Left lung (tissue), 10 donors: ENCODE measurements around the gene PTTG1. TPM values are rescaled to one million over a fixed set of nuclear protein-coding genes. Genes with fewer than 3 reads are reported as not detected.

Experiments
- ATAC-seq: fragments of 200-7000 bp; cut with Tn5 transposase; one replicate; pipeline ENCODE4 v1.9.1; 2020; ENCODE audit warnings: moderate library complexity
- DNase-seq, 4 donors: peaks; one replicate each; pipeline ENCODE4 v3.0.0-alpha.2; 2013 to 2020
- H3K27ac ChIP-seq, 2 donors: fragments of 200-600 bp; sonication (generic) in 1 of 2; one replicate each; pipeline versions ENCODE4 v1.5.0 to v1.8.0; 2020 to 2021
- H3K27me3 ChIP-seq, 2 donors: fragments of 200-600 bp; sonication (generic) in 1 of 2; one replicate each; pipeline versions ENCODE4 v1.5.0 to v1.8.0; 2020 to 2021
- H3K36me3 ChIP-seq, 2 donors: fragments of 200-600 bp; sonication (generic) in 1 of 2; one replicate each; pipeline versions ENCODE4 v1.5.0 to v1.8.0; 2020 to 2021
- H3K4me1 ChIP-seq, 2 donors: fragments of 200-600 bp; one replicate each; pipeline ENCODE4 v1.8.0; 2021
- H3K4me3 ChIP-seq, 2 donors: fragments of 200-600 bp; sonication (generic) in 1 of 2; one replicate each; pipeline versions ENCODE4 v1.5.0 to v1.8.0; 2020 to 2021; ENCODE audit warnings: mild to moderate bottlenecking in 1 of 2
- H3K9me3 ChIP-seq, 2 donors: fragments of 200-600 bp; sonication (generic) in 1 of 2; one replicate each; pipeline versions ENCODE4 v1.5.0 to v1.8.0; 2020 to 2021
- intact Hi-C, 2 donors: fragments of 100-400 bp; cut with DNase I; formaldehyde crosslinking; loops; one replicate each; pipeline versions ENCODE4 v1.11.2 to v1.14.2; 2022
- microRNA-seq, 2 donors: library from miRNA; unstranded; fragments of <30 nt; microRNA quantifications; one replicate each; pipeline ENCODE4, GENCODE V29; 2019
- polyA plus RNA-seq, 6 donors: library from polyadenylated mRNA; unstranded; fragments of 120-200 nt; gene quantifications; one replicate each; pipeline ENCODE4 v1.2.1, GENCODE V29; 2013; ENCODE audit not compliant: insufficient read length in 6 of 6
- total RNA-seq, 2 donors: library from RNA; stranded (reverse); fragmentation: NEBNext Ultra II Directional; extraction: Animal tissue kit (Norgen Biotek cat#: 25700); gene quantifications; one replicate each; pipeline ENCODE4 v1.2.1, GENCODE V29; 2021
- TF ChIP-seq, protein P1 (sequence below), 2 donors: fragments of 200-600 bp; sonication (generic) in 1 of 2; IDR thresholded peaks; one replicate each; pipeline versions ENCODE4 v1.5.0 to v1.8.0; 2021; ENCODE audit warnings: antibody characterized with exemption in 2 of 2
- donor health status: DM: no; HTN: yes; CAD: no.
- donor health status: DM: no; HTN: no; CAD: no.

PTTG1 gene
- total and polyA plus RNA-seq, 8 donors, result 10.2 to 107 (median 54.7) TPM

DNA sequence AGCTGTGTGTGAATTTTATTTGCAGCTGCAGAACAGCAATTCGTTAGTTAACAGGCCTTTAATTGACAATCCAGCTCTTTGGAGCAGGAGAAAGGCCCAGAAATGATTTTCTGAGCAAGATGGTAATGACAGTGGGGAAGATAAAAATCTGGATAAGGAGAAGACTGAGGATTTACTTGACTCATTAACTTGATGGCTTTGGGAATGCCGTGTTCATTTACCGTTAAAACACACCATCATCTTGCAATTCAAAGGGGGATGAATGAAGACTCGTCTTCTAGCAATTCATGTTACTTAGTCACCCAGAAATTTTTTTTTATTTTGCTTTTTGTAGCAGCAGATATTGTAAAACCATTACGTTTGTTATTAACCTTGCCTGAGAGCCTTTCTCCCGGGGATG, 52.0 kb downstream of the PTTG1 start:
- peaks cover 0 to 4% of the 10 kb centered on the region in 2 donors for H3K27me3 ChIP-seq
- peaks cover 6 to 32% of the 10 kb centered on the region in 2 donors for H3K4me1 ChIP-seq
- no peak overlapping the region for H3K4me3 ChIP-seq
- ATAC-seq, result no peak
- no peaks in the 10 kb centered on the region for H3K36me3 ChIP-seq
- TF ChIP-seq, protein P1, sequence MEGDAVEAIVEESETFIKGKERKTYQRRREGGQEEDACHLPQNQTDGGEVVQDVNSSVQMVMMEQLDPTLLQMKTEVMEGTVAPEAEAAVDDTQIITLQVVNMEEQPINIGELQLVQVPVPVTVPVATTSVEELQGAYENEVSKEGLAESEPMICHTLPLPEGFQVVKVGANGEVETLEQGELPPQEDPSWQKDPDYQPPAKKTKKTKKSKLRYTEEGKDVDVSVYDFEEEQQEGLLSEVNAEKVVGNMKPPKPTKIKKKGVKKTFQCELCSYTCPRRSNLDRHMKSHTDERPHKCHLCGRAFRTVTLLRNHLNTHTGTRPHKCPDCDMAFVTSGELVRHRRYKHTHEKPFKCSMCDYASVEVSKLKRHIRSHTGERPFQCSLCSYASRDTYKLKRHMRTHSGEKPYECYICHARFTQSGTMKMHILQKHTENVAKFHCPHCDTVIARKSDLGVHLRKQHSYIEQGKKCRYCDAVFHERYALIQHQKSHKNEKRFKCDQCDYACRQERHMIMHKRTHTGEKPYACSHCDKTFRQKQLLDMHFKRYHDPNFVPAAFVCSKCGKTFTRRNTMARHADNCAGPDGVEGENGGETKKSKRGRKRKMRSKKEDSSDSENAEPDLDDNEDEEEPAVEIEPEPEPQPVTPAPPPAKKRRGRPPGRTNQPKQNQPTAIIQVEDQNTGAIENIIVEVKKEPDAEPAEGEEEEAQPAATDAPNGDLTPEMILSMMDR (IDR thresholded peaks at IDR 0.05), result no peak
- intact Hi-C loops, result no loop called here
- no peaks in the 10 kb centered on the region for H3K9me3 ChIP-seq
- no peak overlapping the region for H3K27ac ChIP-seq
- DNase-seq, result no peak

DNA sequence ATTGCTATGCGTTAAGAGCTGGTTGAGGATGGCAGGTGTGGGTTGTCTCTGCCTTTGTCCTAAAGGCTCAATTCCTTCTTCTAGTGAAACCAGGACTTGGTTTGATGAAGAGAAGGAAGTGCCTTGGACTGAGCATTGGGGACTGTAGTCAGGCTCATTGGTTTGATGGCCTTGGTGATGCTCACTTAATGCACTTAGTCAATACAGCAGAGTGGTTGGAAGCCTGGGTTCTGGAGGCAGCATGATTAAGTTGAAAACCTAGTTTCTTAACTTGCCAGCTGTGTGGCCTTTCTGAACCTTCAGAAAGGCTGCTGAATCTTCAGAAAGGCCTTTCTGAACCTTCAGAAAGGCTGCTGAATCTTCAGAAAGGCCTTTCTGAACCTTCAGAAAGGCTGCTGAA, 52.4 kb downstream of the PTTG1 start:
- no peak for ATAC-seq
- no peak overlapping the region for H3K4me3 ChIP-seq
- H3K27me3 ChIP-seq, result peaks cover 0 to 2% of the 10 kb centered on the region in 2 donors
- H3K36me3 ChIP-seq, result no peaks in the 10 kb centered on the region
- H3K9me3 ChIP-seq, result no peaks in the 10 kb centered on the region
- intact Hi-C loops, result no loop called here
- peaks cover 6 to 28% of the 10 kb centered on the region in 2 donors for H3K4me1 ChIP-seq
- TF ChIP-seq, protein P1 (IDR thresholded peaks at IDR 0.05), result no peak
- no peak overlapping the region for H3K27ac ChIP-seq
- no peak for DNase-seq

DNA sequence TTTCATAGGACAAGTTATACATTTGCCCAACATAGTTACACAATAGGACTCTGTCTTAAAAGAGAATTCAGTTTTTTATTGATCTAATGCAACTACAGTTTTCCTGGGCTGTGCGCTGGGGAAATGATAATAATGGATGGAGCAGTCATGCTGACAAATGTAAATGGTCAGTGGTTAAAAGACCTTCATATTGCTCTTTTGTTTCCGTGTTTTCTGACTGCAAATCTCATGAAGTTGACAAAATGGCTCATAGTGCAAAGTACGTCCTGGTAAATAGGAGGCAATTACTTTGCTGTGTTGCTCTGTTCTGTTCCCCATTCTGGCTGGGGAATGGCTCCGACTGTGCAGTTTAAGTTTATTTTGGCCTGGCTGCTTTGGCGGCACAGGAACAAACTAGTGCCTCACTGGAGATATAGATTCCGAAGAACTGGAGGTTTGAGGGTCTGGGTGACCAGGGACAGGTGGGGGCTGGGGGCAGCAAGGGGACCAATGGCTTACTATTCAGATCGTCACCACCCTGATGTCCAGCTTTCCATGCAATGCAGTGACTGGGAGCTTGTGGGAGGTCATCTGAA, 54.3 kb downstream of the PTTG1 start:
- DNase-seq (no peak), ATAC-seq (no peak)
- TF ChIP-seq, protein P1 (IDR thresholded peaks at IDR 0.05), result no peak
- no peaks in the 10 kb centered on the region for H3K36me3 ChIP-seq
- intact Hi-C loops, result no loop called here
- H3K27ac ChIP-seq, result no peak overlapping the region
- peaks cover 5 to 13% of the 10 kb centered on the region in 2 donors for H3K4me1 ChIP-seq
- H3K4me3 ChIP-seq, result no peak overlapping the region
- no peaks in the 10 kb centered on the region for H3K27me3 ChIP-seq
- H3K9me3 ChIP-seq, result no peaks in the 10 kb centered on the region

DNA sequence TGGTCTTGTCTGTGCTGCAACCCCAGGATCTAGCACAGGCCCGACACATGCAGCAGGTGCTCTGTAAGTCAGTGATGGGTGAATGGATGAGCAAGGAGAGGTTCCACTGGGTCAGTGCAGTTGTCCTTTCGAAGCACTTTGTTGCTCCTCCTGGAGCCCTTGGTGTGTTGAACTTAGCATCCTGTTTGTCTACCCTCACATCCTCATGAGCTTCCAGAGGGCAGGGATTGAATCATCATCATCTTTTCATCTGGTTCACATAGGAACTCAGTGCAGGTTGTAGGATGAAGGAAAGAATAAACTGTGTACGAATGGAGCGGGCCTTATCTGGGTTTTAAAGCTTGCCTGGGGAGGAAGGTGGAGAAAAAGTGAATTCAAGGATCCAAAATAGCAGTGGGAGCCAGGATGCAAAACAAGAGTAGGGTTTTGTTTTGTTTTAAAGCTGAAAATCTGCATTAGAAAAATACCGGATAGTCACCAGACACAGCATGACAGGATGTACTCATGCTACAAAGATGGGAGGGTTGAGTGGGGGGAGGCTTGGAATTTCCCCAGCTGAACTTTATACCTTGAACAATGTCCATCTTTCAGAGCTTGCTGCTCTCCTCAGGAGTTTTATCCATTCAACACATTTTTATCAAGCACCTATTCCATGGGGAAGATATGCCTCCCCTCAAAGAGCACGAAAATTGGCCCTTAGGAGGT, 55.8 kb downstream of the PTTG1 start:
- no peak overlapping the region for H3K27ac ChIP-seq
- H3K4me1 ChIP-seq, result peaks cover 0 to 2% of the 10 kb centered on the region in 2 donors
- intact Hi-C loops, result no loop called here
- H3K36me3 ChIP-seq, result no peaks in the 10 kb centered on the region
- no peaks in the 10 kb centered on the region for H3K27me3 ChIP-seq
- no peak overlapping the region for H3K4me3 ChIP-seq
- TF ChIP-seq, protein P1 (IDR thresholded peaks at IDR 0.05), result no peak
- H3K9me3 ChIP-seq, result no peaks in the 10 kb centered on the region
- no peak for DNase-seq
- ATAC-seq, result no peak

DNA sequence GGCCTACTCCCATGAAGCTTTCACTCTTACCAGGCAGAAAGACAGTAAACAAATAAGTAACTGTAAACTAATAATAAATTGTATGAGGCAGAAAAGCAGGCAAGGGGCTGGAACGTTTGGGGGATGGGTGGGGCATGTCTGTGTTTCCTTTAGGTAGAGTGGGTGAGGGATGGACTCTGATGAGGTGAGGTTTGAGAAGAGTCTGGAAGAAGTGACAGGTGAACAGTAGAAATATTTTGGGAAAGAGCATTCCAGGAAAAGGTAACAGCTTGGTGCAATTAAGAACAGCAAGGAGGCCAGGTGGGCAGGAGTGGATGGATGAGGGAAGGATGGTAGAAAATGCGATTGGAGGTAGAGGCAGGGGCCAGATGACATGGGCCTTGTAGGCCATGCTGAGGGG, 56.5 kb downstream of the PTTG1 start:
- DNase-seq, result no peak
- no peaks in the 10 kb centered on the region for H3K27me3 ChIP-seq
- TF ChIP-seq, protein P1 (IDR thresholded peaks at IDR 0.05), result no peak
- H3K27ac ChIP-seq, result no peak overlapping the region
- peaks cover 0 to 2% of the 10 kb centered on the region in 2 donors for H3K4me1 ChIP-seq
- intact Hi-C loops, result no loop called here
- no peaks in the 10 kb centered on the region for H3K9me3 ChIP-seq
- H3K4me3 ChIP-seq, result no peak overlapping the region
- H3K36me3 ChIP-seq, result no peaks in the 10 kb centered on the region
- no peak for ATAC-seq

Small RNA genes lying within 50 kb of the gene (microRNA-seq; reads per million reads assigned to microRNA genes)
- 0 reads per million in 2 donors for gene MIR3142

Other genes with a start within 250 kb of the PTTG1 start
- 1 to 10 TPM in 1 of 2 donors, not detected in 1; 1.2 TPM for gene FABP6, start 192.3 kb upstream of the PTTG1 start, total RNA-seq
- 1 to 10 TPM; 1.1 to 7.3 (median 3.6) TPM for gene FABP6, start 192.3 kb upstream of the PTTG1 start, polyA plus RNA-seq
- gene CCNJL, start 109.3 kb upstream of the PTTG1 start, total RNA-seq, result 10 to 100 TPM; 16.0 to 19.6 TPM
- gene CCNJL, start 109.3 kb upstream of the PTTG1 start, polyA plus RNA-seq, result 10 to 100 TPM in 4 of 6 donors, 1 to 10 TPM in 2; 8.6 to 12.4 (median 10.2) TPM
- gene C1QTNF2, start 51.2 kb upstream of the PTTG1 start, total RNA-seq, result 1 to 10 TPM; 2.3 to 2.9 TPM
- 1 to 10 TPM; 2.8 to 5.3 (median 3.3) TPM for gene C1QTNF2, start 51.2 kb upstream of the PTTG1 start, polyA plus RNA-seq
- gene FAM200C, start 21.8 kb upstream of the PTTG1 start, total RNA-seq, result 1 to 10 TPM; 3.6 to 5.1 TPM
- gene FAM200C, start 21.8 kb upstream of the PTTG1 start, polyA plus RNA-seq, result 10 to 100 TPM; 13.7 to 19.2 (median 15.8) TPM
- gene SLU7, start 2.8 kb upstream of the PTTG1 start, total RNA-seq, result 10 to 100 TPM; 36.1 to 40.8 TPM
- gene SLU7, start 2.8 kb upstream of the PTTG1 start, polyA plus RNA-seq, result 10 to 100 TPM; 48.0 to 74.1 (median 61.6) TPM